Thymus (tissue), 11 donors: ENCODE results near the gene LUC7L2. TPM values are rescaled to one million over a fixed set of nuclear protein-coding genes. Genes with fewer than 3 reads are reported as not detected.
"Not testable (repeated sequence)": the region's sequence is repeated elsewhere in the genome, so short reads cannot be mapped to it uniquely, and the experiment has no call there.

ENCODE experiments used
- DNase-seq, 9 donors: peaks; one replicate each; pipeline ENCODE4 v3.0.0-alpha.2; 2013; ENCODE audit warnings: low spot score in 9 of 9, low read depth in 6 of 9, missing footprints in 1 of 9
- H3K27ac ChIP-seq, 2 donors: one replicate each; pipeline ENCODE4 v1.5.1; 2013; ENCODE audit warnings: control low read depth in 1 of 2, low read depth in 1 of 2, low read length in 1 of 2, mild to moderate bottlenecking in 1 of 2, moderate library complexity in 1 of 2
- H3K27me3 ChIP-seq, 2 donors: one replicate each; pipeline ENCODE4 v1.5.1; 2013; ENCODE audit warnings: low read length in 1 of 2; ENCODE audit not compliant: control insufficient read depth in 2 of 2, insufficient read depth in 1 of 2
- H3K36me3 ChIP-seq, 2 donors: one replicate each; pipeline ENCODE4 v1.5.1; 2013; ENCODE audit warnings: low read length in 1 of 2, mild to moderate bottlenecking in 1 of 2, moderate library complexity in 1 of 2; ENCODE audit not compliant: control insufficient read depth in 2 of 2, insufficient read depth in 2 of 2
- H3K4me1 ChIP-seq, 2 donors: one replicate each; pipeline ENCODE4 v1.5.1; 2013; ENCODE audit warnings: low read length in 2 of 2; ENCODE audit not compliant: control insufficient read depth in 2 of 2, insufficient read depth in 2 of 2
- H3K4me3 ChIP-seq, 2 donors: one replicate each; pipeline ENCODE4 v1.5.1; 2013; ENCODE audit warnings: low read length in 2 of 2, control low read depth in 1 of 2, mild to moderate bottlenecking in 1 of 2
- H3K9me3 ChIP-seq, 2 donors: one replicate each; pipeline ENCODE4 v1.5.1; 2013; ENCODE audit warnings: low read length in 1 of 2, mild to moderate bottlenecking in 1 of 2; ENCODE audit not compliant: control insufficient read depth in 2 of 2, insufficient read depth in 1 of 2
- WGBS: extraction: QIAGEN DNeasy Blood & Tissue Kit; methylation state at CpG from one replicate; pipeline ENCODE4 v1.1.7; 2013; 5-methylcytosine and 5-hydroxymethylcytosine counted together
- polyA plus RNA-seq: library from polyadenylated mRNA; stranded (reverse); fragments of 200-250 nt; gene quantifications from one replicate; pipeline ENCODE4 v1.2.3, GENCODE V29; 2013
- total RNA-seq: library from RNA; stranded (reverse); fragments of 120-200 nt; gene quantifications from one replicate; pipeline ENCODE4 v1.2.4, GENCODE V29; 2013
- donor health status: healthy.

LUC7L2 gene
- total and polyA plus RNA-seq, 2 donors = 44.1 to 108 TPM

DNA sequence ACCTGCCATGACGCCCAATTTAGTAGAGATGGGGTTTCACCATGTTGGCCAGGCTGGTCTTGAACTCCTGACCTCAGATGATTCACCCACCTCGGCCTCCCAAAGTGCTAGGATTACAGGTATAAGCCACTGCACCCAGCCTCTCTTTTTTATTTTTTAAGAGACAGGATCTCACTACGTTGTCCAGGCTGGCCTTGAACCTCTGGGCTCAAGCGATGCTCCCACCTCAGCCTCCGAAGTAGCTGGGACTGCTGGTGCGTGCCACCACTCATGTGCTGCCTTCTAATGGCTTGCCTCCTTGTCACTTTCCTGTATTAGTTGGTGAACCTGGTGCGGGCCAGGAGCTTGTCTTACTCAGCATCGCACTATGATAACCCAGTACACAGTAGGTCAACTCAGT lies 96.8 kb downstream of the LUC7L2 start:
- Histone ChIP-seq H3K9me3 (no peaks in the 10 kb centered on the region), H3K36me3 (no peaks in the 10 kb centered on the region), H3K4me1 (no peaks in the 10 kb centered on the region), H3K27me3 (no peaks in the 10 kb centered on the region), H3K4me3 (no peak overlapping the region), H3K27ac (no peak overlapping the region)
- DNase-seq = no peak
- WGBS = 97% methylated on average over 8 of the region's 8 CpGs

DNA sequence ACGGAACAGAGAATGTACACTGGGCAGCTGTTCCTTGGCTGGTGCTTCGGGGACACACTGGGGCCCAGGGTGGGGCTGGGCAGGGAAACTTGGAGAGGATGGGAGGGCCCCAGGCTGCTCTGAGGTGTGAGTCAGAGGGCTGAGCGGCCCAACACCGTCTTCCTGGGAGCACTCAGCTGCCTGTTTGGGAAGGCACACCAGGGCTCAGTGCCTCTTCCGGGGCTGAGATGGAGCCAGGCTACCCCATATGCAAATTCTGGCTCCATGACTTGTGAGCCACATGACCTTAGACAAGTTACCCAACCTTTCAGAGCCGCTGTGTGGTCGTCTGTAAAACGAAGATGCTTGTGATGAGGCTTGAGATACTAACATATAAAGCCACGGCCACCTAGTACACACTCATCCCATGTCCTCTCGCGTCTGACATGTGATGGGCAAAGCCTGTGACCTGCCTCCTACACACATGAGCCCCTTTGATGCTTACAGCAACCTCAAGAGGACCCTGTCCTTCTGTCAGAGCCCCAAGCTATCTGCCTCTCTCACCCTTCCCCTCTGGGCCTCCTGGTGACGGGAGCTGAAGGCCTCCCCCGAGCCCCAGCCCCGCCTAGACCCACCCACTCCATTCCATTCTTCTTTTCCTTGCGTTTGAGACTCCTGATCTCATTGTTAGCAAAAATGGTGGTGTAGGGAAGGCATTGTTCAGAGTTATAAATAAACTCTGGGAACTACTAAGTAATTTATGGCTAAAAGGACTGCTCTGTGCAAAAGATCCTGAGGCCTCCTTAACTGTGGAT lies 97.7 kb downstream of the LUC7L2 start:
- Histone ChIP-seq H3K27me3 (no peaks in the 10 kb centered on the region), H3K4me1 (no peaks in the 10 kb centered on the region), H3K4me3 (no peak overlapping the region), H3K27ac (no peak overlapping the region), H3K36me3 (no peaks in the 10 kb centered on the region), H3K9me3 (no peaks in the 10 kb centered on the region)
- WGBS = 93% methylated on average over 15 of the region's 15 CpGs
- no peak for DNase-seq

DNA sequence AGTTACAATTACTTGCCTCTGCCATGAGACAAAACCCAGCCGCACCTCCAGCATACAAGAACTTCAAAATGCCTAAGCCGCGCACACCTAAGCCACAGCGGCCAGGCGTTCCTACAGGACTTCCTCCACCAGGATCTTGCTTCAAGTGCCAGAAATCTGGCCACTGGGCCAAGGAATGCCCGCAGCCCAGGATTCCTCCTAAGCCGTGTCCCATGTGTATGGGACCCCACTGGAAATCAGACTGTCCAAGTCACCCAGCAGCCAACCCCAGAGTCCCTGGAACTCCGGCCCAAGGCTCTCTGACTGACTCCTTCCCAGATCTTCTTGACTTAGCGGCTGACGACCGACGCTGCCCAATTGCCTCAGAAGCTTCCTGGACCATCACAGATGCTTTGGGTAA lies 103.7 kb downstream of the LUC7L2 start:
- 98% methylated on average over 12 of the region's 12 CpGs for WGBS
- H3K27me3 ChIP-seq, H3K4me3 ChIP-seq, H3K27ac ChIP-seq, H3K9me3 ChIP-seq, H3K36me3 ChIP-seq, DNase-seq, H3K4me1 ChIP-seq: not testable (repeated sequence)

DNA sequence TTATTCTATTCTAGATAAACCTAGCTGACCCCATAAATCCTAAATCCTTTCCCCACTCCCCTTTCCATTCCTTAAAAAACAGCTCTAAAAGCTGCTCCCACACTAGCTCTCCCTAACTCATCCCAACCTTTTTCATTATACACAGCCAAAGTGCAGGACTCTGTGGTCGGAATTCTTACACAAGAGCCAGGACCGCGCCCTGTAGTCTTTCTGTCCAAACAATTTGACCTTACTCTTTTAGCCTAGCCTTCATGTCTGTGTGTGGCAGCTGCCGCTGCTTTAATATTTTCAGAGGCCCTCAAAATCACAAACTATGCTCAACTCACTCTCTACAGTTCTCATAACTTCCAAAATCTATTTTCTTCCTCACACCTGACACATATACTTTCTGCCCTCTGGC lies 104.8 kb downstream of the LUC7L2 start:
- not testable (repeated sequence) for H3K27ac ChIP-seq, H3K36me3 ChIP-seq, H3K4me1 ChIP-seq, DNase-seq, H3K27me3 ChIP-seq, H3K9me3 ChIP-seq, H3K4me3 ChIP-seq
- WGBS = 98% methylated on average over 4 of the region's 4 CpGs

DNA sequence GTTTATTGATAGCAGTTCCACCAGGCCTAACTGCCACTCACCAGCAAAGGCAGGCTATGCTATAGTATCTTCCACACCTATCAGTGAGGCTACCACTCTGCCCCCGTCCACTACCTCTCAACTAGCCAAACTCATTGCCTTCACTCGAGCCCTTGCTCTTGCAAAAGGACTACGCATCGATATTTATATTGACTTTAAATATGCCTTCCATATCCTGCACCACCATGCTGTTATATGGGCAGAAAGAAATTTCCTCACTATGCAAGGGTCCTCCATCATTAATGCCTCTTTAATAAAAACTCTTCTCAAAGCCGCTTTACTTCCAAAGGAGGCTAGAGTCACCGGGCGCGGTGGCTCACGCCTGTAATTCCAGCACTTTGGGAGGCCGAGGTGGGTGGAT lies 105.4 kb downstream of the LUC7L2 start:
- 97% methylated on average over 10 of the region's 10 CpGs for WGBS
- H3K27ac ChIP-seq, H3K4me1 ChIP-seq, H3K9me3 ChIP-seq, H3K36me3 ChIP-seq, H3K27me3 ChIP-seq, H3K4me3 ChIP-seq, DNase-seq: not testable (repeated sequence)

DNA sequence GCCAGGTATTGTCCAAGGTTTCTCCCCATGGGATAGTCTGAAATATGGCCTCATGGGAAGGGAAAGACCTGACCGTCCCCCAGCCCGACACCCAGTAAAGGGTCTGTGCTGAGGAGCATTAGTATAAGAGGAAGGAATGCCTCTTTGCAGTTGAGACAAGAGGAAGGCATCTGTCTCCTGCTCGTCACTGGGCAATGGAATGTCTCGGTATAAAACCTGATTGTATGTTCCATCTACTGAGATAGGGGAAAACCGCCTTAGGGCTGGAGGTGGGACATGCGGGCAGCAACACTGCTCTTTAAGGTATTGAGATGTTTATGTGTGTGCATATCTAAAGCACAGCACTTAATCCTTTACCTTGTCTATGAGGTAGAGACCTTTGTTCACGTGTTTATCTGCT lies 108.0 kb downstream of the LUC7L2 start:
- H3K9me3 ChIP-seq, H3K4me1 ChIP-seq, H3K4me3 ChIP-seq, DNase-seq, H3K27ac ChIP-seq, H3K36me3 ChIP-seq, H3K27me3 ChIP-seq: not testable (repeated sequence)
- WGBS = 90% methylated on average over 7 of the region's 7 CpGs

DNA sequence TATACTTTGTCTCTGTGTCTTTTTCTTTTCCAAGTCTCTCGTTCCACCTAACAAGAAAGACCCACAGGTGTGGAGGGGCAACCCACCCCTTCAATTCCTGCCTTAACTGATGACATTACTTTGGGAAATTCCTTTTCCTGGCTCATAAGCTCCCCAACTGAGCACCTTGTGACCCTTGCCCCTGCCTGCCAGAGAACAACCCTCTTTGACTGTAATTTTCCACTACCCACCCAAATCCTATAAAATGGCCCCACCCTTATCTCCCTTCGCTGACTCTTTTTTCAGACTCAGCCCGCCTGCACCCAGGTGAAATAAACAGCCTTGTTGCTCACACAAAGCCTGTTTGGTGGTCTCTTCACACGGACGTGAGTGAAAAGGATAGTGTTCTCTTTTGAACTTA lies 108.6 kb downstream of the LUC7L2 start:
- not testable (repeated sequence) for H3K4me3 ChIP-seq, DNase-seq, H3K4me1 ChIP-seq, H3K27me3 ChIP-seq, H3K36me3 ChIP-seq, H3K9me3 ChIP-seq, H3K27ac ChIP-seq
- 95% methylated on average over 5 of the region's 5 CpGs for WGBS

DNA sequence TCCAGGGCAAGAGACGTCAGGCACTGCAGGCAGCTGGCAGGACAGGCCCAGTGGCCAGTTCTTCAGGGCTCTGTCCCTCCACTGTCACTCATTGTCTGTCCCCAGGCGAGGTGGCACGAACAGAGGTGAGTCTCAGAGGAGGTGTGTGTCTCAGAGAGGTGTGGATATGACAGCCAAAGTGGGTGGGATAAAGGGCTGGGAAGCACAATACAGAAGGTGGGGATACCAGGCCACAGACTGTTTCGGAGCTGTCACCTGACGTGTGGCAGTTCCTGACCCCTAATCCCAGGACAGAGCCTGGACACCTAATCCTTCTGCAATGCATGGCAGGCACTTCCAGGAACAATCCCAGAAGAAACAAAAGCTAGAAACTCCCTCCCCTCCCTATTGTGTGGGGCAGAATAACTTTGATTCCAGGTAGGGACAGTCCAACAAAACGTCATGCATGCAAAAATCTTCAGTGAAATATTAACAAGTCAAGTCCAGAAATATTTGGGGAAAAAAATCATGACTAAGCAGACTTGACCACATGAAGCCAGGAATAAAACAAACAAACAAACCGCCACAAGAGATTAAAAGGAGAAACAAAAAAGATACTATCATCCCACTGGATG lies 112.2 kb downstream of the LUC7L2 start:
- H3K4me1 ChIP-seq = no peaks in the 10 kb centered on the region
- 91% methylated on average over 7 of the region's 7 CpGs for WGBS
- no peaks in the 10 kb centered on the region for H3K36me3 ChIP-seq
- H3K27me3 ChIP-seq = no peaks in the 10 kb centered on the region
- no peak overlapping the region for H3K27ac ChIP-seq
- DNase-seq = no peak
- peaks cover 0 to 8% of the 10 kb centered on the region in 2 donors for H3K9me3 ChIP-seq
- H3K4me3 ChIP-seq = no peak overlapping the region
